Measurements from ENCODE around the gene ZNF511.

DNA sequence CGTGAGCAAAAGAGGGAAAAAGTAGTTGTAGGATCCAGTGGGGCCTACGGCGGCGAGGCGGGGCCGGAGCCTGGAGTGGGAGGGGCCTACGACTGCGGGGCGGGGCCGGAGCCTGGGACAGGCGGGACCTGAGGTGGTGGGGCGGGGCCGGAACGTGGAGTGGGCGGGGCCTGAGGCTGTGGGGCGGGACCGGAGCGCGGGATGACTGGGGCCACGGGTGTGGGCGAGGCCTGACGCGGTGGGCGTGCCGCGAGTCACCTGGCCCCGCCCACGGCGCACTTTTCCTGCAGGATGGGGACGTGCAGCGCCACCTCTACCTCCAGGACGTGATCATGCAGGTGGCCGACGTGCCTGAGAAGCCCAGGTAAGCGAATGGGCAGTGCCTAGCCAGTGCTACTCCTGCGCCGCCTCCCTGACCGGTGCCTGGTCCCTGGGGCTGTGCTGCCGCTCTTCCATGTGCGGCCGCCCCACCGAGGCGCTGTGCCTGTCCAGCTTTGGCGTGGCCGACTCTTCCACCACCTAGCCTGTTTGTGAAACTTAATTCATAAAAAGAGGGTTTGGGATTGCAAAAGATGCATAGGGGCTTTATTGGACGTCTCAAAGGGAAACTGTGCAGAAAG lies 496 bp downstream of the ZNF511 start:
- TF ChIP-seq, protein P1, sequence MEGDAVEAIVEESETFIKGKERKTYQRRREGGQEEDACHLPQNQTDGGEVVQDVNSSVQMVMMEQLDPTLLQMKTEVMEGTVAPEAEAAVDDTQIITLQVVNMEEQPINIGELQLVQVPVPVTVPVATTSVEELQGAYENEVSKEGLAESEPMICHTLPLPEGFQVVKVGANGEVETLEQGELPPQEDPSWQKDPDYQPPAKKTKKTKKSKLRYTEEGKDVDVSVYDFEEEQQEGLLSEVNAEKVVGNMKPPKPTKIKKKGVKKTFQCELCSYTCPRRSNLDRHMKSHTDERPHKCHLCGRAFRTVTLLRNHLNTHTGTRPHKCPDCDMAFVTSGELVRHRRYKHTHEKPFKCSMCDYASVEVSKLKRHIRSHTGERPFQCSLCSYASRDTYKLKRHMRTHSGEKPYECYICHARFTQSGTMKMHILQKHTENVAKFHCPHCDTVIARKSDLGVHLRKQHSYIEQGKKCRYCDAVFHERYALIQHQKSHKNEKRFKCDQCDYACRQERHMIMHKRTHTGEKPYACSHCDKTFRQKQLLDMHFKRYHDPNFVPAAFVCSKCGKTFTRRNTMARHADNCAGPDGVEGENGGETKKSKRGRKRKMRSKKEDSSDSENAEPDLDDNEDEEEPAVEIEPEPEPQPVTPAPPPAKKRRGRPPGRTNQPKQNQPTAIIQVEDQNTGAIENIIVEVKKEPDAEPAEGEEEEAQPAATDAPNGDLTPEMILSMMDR (conservative IDR thresholded peaks at IDR 0.05; ENCODE audit: low read length): no peak
- no peak for TF ChIP-seq EZH2phosphoT487 (IDR thresholded peaks at IDR 0.05; ENCODE audit: borderline replicate concordance, low read depth, low read length)

All from OCI-LY7 (cell line).